Measurements from ENCODE around the gene DRAXIN. TPM values are rescaled to one million over a fixed set of nuclear protein-coding genes. Genes with fewer than 3 reads are reported as not detected.

DRAXIN gene
- polyA plus RNA-seq, 1 donor (not counting 4 experiments of a cell fraction or from before 2014, with no cell fraction given), result not detected

- Histone ChIP-seq H3K27ac (ENCODE audit: control insufficient read depth, insufficient read depth, low read length) (no peak overlapping the region), H3K9me1 (ENCODE audit: control insufficient read depth, extremely low read depth, insufficient read depth, low read length) (no peaks in the 10 kb centered on the region), H3K27me3 (ENCODE audit: control insufficient read depth, extremely low read depth, insufficient read depth, low read length) (peaks cover 34% of the 10 kb centered on the region), H3K9me3 (ENCODE audit: control insufficient read depth, low read depth, low read length) (no peaks in the 10 kb centered on the region), H3K4me2 (ENCODE audit: control insufficient read depth, extremely low read depth, insufficient read depth, low read depth, low read length) (no peak overlapping the region), H3K4me3 (ENCODE audit: control insufficient read depth in 2 of 3, extremely low read depth in 1 of 3, insufficient read depth in 2 of 3, low read depth in 1 of 3, low read length in 3 of 3) (no peak overlapping the region), H4K20me1 (ENCODE audit: control insufficient read depth, extremely low read depth, insufficient read depth, low read length) (no peaks in the 10 kb centered on the region), H3K9ac (ENCODE audit: control insufficient read depth, extremely low read depth, insufficient read depth, low read length) (no peak overlapping the region), H3K36me3 (ENCODE audit: control insufficient read depth in 2 of 2, extremely low read depth in 1 of 2, insufficient read depth in 2 of 2, low read length in 2 of 2) (no peaks in the 10 kb centered on the region), H3K4me1 (ENCODE audit: control insufficient read depth, extremely low read depth, insufficient read depth, low read length) (no peaks in the 10 kb centered on the region), H2AFZ (ENCODE audit: control insufficient read depth, low read length) (no peak overlapping the region), H3K79me2 (ENCODE audit: control insufficient read depth, insufficient read depth, low read length) (no peaks in the 10 kb centered on the region)
- DNase-seq (ENCODE audit: low read depth, low spot score), result no peak
- dilution Hi-C loops (cut with MboI; ENCODE audit: extremely low pct_ligation_motif_present, low sequenced_read_pairs), result no loop called here
- no peak for TF ChIP-seq CTCF (optimal IDR thresholded peaks at IDR 0.05 in 1 of 3, IDR thresholded peaks at IDR 0.05 in 1 of 3, conservative IDR thresholded peaks at IDR 0.05 in 1 of 3; ENCODE audit: extremely low read depth in 1 of 3, insufficient read depth in 2 of 3, low read length in 3 of 3)
- TF ChIP-seq EZH2 (IDR thresholded peaks at IDR 0.05; ENCODE audit: low read length), result no peak
- no peak for FAIRE-seq
Measured at GRCh38 chr1:11712285-11712684, 20.8 kb downstream of the DRAXIN start.

GRCh38 chr1:11713095-11713494 lies 21.6 kb downstream of the DRAXIN start:
- H3K4me3 ChIP-seq (ENCODE audit: control insufficient read depth in 2 of 3, extremely low read depth in 1 of 3, insufficient read depth in 2 of 3, low read depth in 1 of 3, low read length in 3 of 3), result no peak overlapping the region
- no peak for TF ChIP-seq EZH2 (IDR thresholded peaks at IDR 0.05; ENCODE audit: low read length)
- no peak for TF ChIP-seq CTCF (optimal IDR thresholded peaks at IDR 0.05 in 1 of 3, IDR thresholded peaks at IDR 0.05 in 1 of 3, conservative IDR thresholded peaks at IDR 0.05 in 1 of 3; ENCODE audit: extremely low read depth in 1 of 3, insufficient read depth in 2 of 3, low read length in 3 of 3)
- no peak overlapping the region for H3K4me2 ChIP-seq (ENCODE audit: control insufficient read depth, extremely low read depth, insufficient read depth, low read depth, low read length)
- FAIRE-seq (no peak), DNase-seq (ENCODE audit: low read depth, low spot score) (no peak)
- dilution Hi-C loops (cut with MboI; ENCODE audit: extremely low pct_ligation_motif_present, low sequenced_read_pairs), result no loop called here
- H3K4me1 ChIP-seq (ENCODE audit: control insufficient read depth, extremely low read depth, insufficient read depth, low read length), result no peaks in the 10 kb centered on the region
- no peaks in the 10 kb centered on the region for H3K79me2 ChIP-seq (ENCODE audit: control insufficient read depth, insufficient read depth, low read length)
- no peaks in the 10 kb centered on the region for H3K36me3 ChIP-seq (ENCODE audit: control insufficient read depth in 2 of 2, extremely low read depth in 1 of 2, insufficient read depth in 2 of 2, low read length in 2 of 2)
- H3K27ac ChIP-seq (ENCODE audit: control insufficient read depth, insufficient read depth, low read length), result no peak overlapping the region
- H4K20me1 ChIP-seq (ENCODE audit: control insufficient read depth, extremely low read depth, insufficient read depth, low read length), result no peaks in the 10 kb centered on the region
- H3K9me3 ChIP-seq (ENCODE audit: control insufficient read depth, low read depth, low read length), result no peaks in the 10 kb centered on the region
- no peak overlapping the region for H2AFZ ChIP-seq (ENCODE audit: control insufficient read depth, low read length)
- H3K27me3 ChIP-seq (ENCODE audit: control insufficient read depth, extremely low read depth, insufficient read depth, low read length), result peaks cover 26% of the 10 kb centered on the region
- H3K9me1 ChIP-seq (ENCODE audit: control insufficient read depth, extremely low read depth, insufficient read depth, low read length), result no peaks in the 10 kb centered on the region
- no peak overlapping the region for H3K9ac ChIP-seq (ENCODE audit: control insufficient read depth, extremely low read depth, insufficient read depth, low read length)
